Activated gamma-delta T cell treated with anti-CD3 and anti-CD28 coated beads, Interleukin-2, amount 50 U/mL, for 16 hours (primary cell): Measurements from ENCODE around the gene ALMS1.
"Not testable (repeated sequence)": the region's sequence is repeated elsewhere in the genome, so short reads cannot be mapped to it uniquely, and the experiment has no call there.

Experiments
- DNase-seq: peaks from one replicate; pipeline ENCODE4 v3.0.0-alpha.2; 2020; ENCODE audit warnings: low read depth

The ALMS1 gene

GRCh38 chr2:73404409-73404808 is 18.8 kb downstream of the ALMS1 start:
- no peak for DNase-seq

- DNase-seq: no peak
Measured at GRCh38 chr2:73406996-73407395, 21.4 kb downstream of the ALMS1 start.

- no peak for DNase-seq
Measured at GRCh38 chr2:73408198-73408597, 22.6 kb downstream of the ALMS1 start.

GRCh38 chr2:73414696-73415095 is 29.1 kb downstream of the ALMS1 start:
- DNase-seq: no peak

- DNase-seq: no peak
Measured at GRCh38 chr2:73415906-73416305, 30.3 kb downstream of the ALMS1 start.

GRCh38 chr2:73418343-73418742 is 32.7 kb downstream of the ALMS1 start:
- DNase-seq: no peak

- no peak for DNase-seq
Measured at GRCh38 chr2:73423913-73424312, 38.3 kb downstream of the ALMS1 start.

GRCh38 chr2:73426176-73426575 is 40.5 kb downstream of the ALMS1 start:
- DNase-seq: no peak

- no peak for DNase-seq
Measured at GRCh38 chr2:73436019-73436418, 50.4 kb downstream of the ALMS1 start.

- DNase-seq: no peak
Measured at GRCh38 chr2:73444202-73444601, 58.6 kb downstream of the ALMS1 start.

GRCh38 chr2:73448856-73449255 is 63.2 kb downstream of the ALMS1 start:
- no peak for DNase-seq

GRCh38 chr2:73449404-73449803 is 63.8 kb downstream of the ALMS1 start:
- DNase-seq: no peak

GRCh38 chr2:73451263-73451972 is 65.8 kb downstream of the ALMS1 start:
- DNase-seq: no peak

GRCh38 chr2:73457982-73458381 is 72.3 kb downstream of the ALMS1 start:
- DNase-seq: no peak

- not testable (repeated sequence) for DNase-seq
Measured at GRCh38 chr2:73462388-73462787, 76.8 kb downstream of the ALMS1 start.

- DNase-seq: no peak
Measured at GRCh38 chr2:73468376-73468775, 82.7 kb downstream of the ALMS1 start.

GRCh38 chr2:73483874-73484273 is 98.2 kb downstream of the ALMS1 start:
- DNase-seq: not testable (repeated sequence)

- no peak for DNase-seq
Measured at GRCh38 chr2:73487112-73487657, 101.5 kb downstream of the ALMS1 start.

GRCh38 chr2:73488079-73488478 is 102.4 kb downstream of the ALMS1 start:
- DNase-seq: no peak

GRCh38 chr2:73489053-73489452 is 103.4 kb downstream of the ALMS1 start:
- no peak for DNase-seq

GRCh38 chr2:73494031-73494430 is 108.4 kb downstream of the ALMS1 start:
- DNase-seq: no peak

GRCh38 chr2:73503992-73504570 is 118.4 kb downstream of the ALMS1 start:
- no peak for DNase-seq

GRCh38 chr2:73504850-73505249 is 119.2 kb downstream of the ALMS1 start:
- not testable (repeated sequence) for DNase-seq

GRCh38 chr2:73510470-73510869 is 124.8 kb downstream of the ALMS1 start:
- DNase-seq: not testable (repeated sequence)
